HepG2 (cell line): Measurements from ENCODE around the gene NXPH4. TPM values are rescaled to one million over a fixed set of nuclear protein-coding genes. Genes with fewer than 3 reads are reported as not detected.

ENCODE experiments used
- ATAC-seq: fragments of 200-7000 bp; cut with Tn5 transposase; 3 replicates; pipeline ENCODE4 v1.9.1; 2020; ENCODE audit warnings: mild to moderate bottlenecking, moderate library complexity
- BruUV-seq: library from RNA; stranded (reverse); fragments of 400-500 nt; replicated peaks from 2 replicates; lab custom pipeline; 2021; lab: Mats Ljungman, UMichigan
- CTCF ChIA-PET: fragments of 300-600 bp; formaldehyde crosslinking; extraction: SDS; loops from one replicate; lab custom pipeline; 2021; ENCODE audit warnings: low total read pairs, inconsistent platforms, low intra/inter-chr PET ratio; lab: Yijun Ruan, JAX
- POLR2A ChIA-PET: fragments of 350-600 bp; sonication (Branson Sonifier 250); formaldehyde crosslinking; loops from one replicate; lab custom pipeline; 2020; ENCODE audit warnings: antibody characterized with exemption, inconsistent platforms; lab: Yijun Ruan, JAX
- DNase-seq: peaks from one replicate; pipeline ENCODE4 v3.0.0-alpha.2; 2015; ENCODE audit warnings: low spot score
- FAIRE-seq: peaks from 3 replicates; lab custom pipeline; 2011; peaks lifted over from hg19 to GRCh38; lab: Jason Lieb, UNC
- H2AFZ ChIP-seq: one replicate; pipeline ENCODE4 v1.6.1; 2011; ENCODE audit warnings: low read length, inconsistent platforms
- H3K27ac ChIP-seq: fragments of 300-600 bp; 3 replicates; pipeline ENCODE4 v1.8.0; 2011; ENCODE audit warnings: mixed run types, mild to moderate bottlenecking, mixed read lengths, low read length, inconsistent platforms; ENCODE audit not compliant: insufficient read depth; ENCODE audit errors: extremely low read length
- H3K27me3 ChIP-seq, 2 experiments: fragments of 200-600 bp in 1 of 2; 2 replicates in 1 of 2; 3 replicates in 1 of 2; pipeline versions ENCODE4 v1.6.0 to v1.8.0; 2011; ENCODE audit warnings: low read length in 2 of 2, mild to moderate bottlenecking in 2 of 2, moderate library complexity in 2 of 2, inconsistent platforms in 1 of 2; ENCODE audit not compliant: insufficient read depth in 2 of 2, control insufficient read depth in 1 of 2
- H3K36me3 ChIP-seq, 2 experiments: fragments of 200-600 bp in 1 of 2; replicated peaks in 1 of 2; 2 replicates in 1 of 2; 3 replicates in 1 of 2; pipeline versions ENCODE4 v1.5.1 to v1.8.0; 2011; ENCODE audit warnings: low read length in 2 of 2, inconsistent platforms in 1 of 2; ENCODE audit not compliant: insufficient read depth in 2 of 2, control insufficient read depth in 1 of 2
- H3K4me1 ChIP-seq: 2 replicates; pipeline ENCODE4 v1.5.1; 2012; ENCODE audit warnings: low read length, inconsistent platforms; ENCODE audit not compliant: insufficient read depth
- H3K4me2 ChIP-seq: 2 replicates; pipeline ENCODE4 v1.6.0; 2011; ENCODE audit warnings: low read depth, low read length, inconsistent platforms
- H3K4me3 ChIP-seq, 3 experiments: fragments of 200-600 bp in 1 of 3; sonication (generic), shearing (Covaris generic) in 1 of 3; replicated peaks in 1 of 3; 2 replicates each; pipeline ENCODE4 v1.5.1; 2011 to 2016; ENCODE audit warnings: low read length in 3 of 3, inconsistent platforms in 2 of 3, low read depth in 2 of 3, mild to moderate bottlenecking in 2 of 3, control low read depth in 1 of 3, mixed read lengths in 1 of 3; ENCODE audit not compliant: insufficient read depth in 1 of 3
- H3K79me2 ChIP-seq: one replicate; pipeline ENCODE4 v1.6.1; 2011; ENCODE audit warnings: low read length, inconsistent platforms; ENCODE audit not compliant: insufficient read depth
- H3K9ac ChIP-seq: 2 replicates; pipeline ENCODE4 v1.6.0; 2011; ENCODE audit warnings: mild to moderate bottlenecking, low read depth, low read length, inconsistent platforms; ENCODE audit not compliant: insufficient read depth
- H3K9me3 ChIP-seq: 2 replicates; pipeline ENCODE4 v1.5.1; 2012; ENCODE audit warnings: mild to moderate bottlenecking, low read length
- H4K20me1 ChIP-seq: 2 replicates; pipeline ENCODE4 v1.6.0; 2011; ENCODE audit warnings: inconsistent platforms, mild to moderate bottlenecking, low read length, moderate library complexity; ENCODE audit not compliant: insufficient read depth
- CREB1 ChIP-seq, 2 experiments: fragments of 450-650 bp in 1 of 2; IDR thresholded peaks; 2 replicates each; pipeline ENCODE4 v1.6.1; 2016 to 2017; ENCODE audit warnings: control low read depth in 1 of 2, mild to moderate bottlenecking in 1 of 2, missing compliant biosample characterization in 1 of 2, missing genetic modification characterization in 1 of 2
- FOXA1 ChIP-seq, 2 experiments: fragments of 450-650 bp in 1 of 2; sonication (generic) in 1 of 2; formaldehyde crosslinking in 1 of 2; IDR thresholded peaks; 2 replicates each; pipeline versions ENCODE4 v1.4.0 to v1.6.1; 2016 to 2020; ENCODE audit warnings: missing genetic modification reagents in 1 of 2
- FOXA3 ChIP-seq: IDR thresholded peaks from 2 replicates; pipeline ENCODE4 v1.6.1; 2016; ENCODE audit warnings: missing genetic modification reagents, missing compliant biosample characterization
- MEIS2 ChIP-seq: sonication (generic); formaldehyde crosslinking; IDR thresholded peaks from 2 replicates; pipeline ENCODE4 v1.9.0; 2021; ENCODE audit warnings: mild to moderate bottlenecking, missing genetic modification reagents
- NKX3-1 ChIP-seq: sonication (generic); formaldehyde crosslinking; IDR thresholded peaks from 2 replicates; pipeline ENCODE4 v1.5.0; 2020; ENCODE audit warnings: missing genetic modification reagents
- ZBTB21 ChIP-seq: sonication (generic); formaldehyde crosslinking; IDR thresholded peaks from 2 replicates; pipeline ENCODE4 v1.4.0; 2020; ENCODE audit warnings: missing genetic modification reagents
- ZFP36L2 ChIP-seq: sonication (generic); formaldehyde crosslinking; IDR thresholded peaks from 2 replicates; pipeline ENCODE4 v1.4.0; 2020; ENCODE audit warnings: missing genetic modification reagents
- ZNF768 ChIP-seq: sonication (generic); formaldehyde crosslinking; IDR thresholded peaks from 2 replicates; pipeline ENCODE4 v1.4.0; 2020; ENCODE audit warnings: missing genetic modification reagents
- WGBS: methylation state at CpG from one replicate; pipeline ENCODE4 v1.1.6; 2017; ENCODE audit warnings: low lambda C conversion rate; 5-methylcytosine and 5-hydroxymethylcytosine counted together
- in situ Hi-C: cut with HindIII; loops from 2 replicates; pipeline ENCODE4 v1.10.0; 2017; ENCODE audit warnings: low pct_unique_long_range_greater_than_20kb; ENCODE audit not compliant: extremely low pct_ligation_motif_present
- intact Hi-C: fragments of 100-400 bp; cut with micrococcal nuclease; formaldehyde crosslinking; loops from one replicate; pipeline ENCODE4 v1.10.0; 2022; ENCODE audit not compliant: unreplicated experiment
- polyA plus RNA-seq, 8 experiments: library from polyadenylated mRNA; depleted of rRNA in 3 of 8; stranded (reverse) in 7 of 8; unstranded in 1 of 8; fragments of >200 nt; fragmentation: Illumina TruSeq in 4 of 8; extraction: Trizol in 4 of 8; gene quantifications; 2 replicates each; pipeline versions ENCODE4 v1.2.1 to v1.2.3, GENCODE V29; 2011 to 2016; ENCODE audit warnings: low read depth in 4 of 8, missing spikeins in 1 of 8, mixed read lengths in 1 of 8; ENCODE audit not compliant: insufficient read depth in 1 of 8
- total RNA-seq, 5 experiments: library from RNA; depleted of rRNA; stranded (reverse); fragments of >200 nt; fragmentation: Illumina TruSeq; extraction: Trizol; gene quantifications; 2 replicates each; pipeline ENCODE4 v1.2.3, GENCODE V29; 2016; ENCODE audit warnings: low read depth in 1 of 5
- TF ChIP-seq, protein P1 (sequence below): sonication (generic); formaldehyde crosslinking; IDR thresholded peaks from 2 replicates; pipeline ENCODE4 v1.4.0; 2020; ENCODE audit warnings: missing genetic modification reagents
- TF ChIP-seq, protein P2 (sequence below): sonication (generic); formaldehyde crosslinking; IDR thresholded peaks from 2 replicates; pipeline ENCODE4 v1.8.0; 2022; ENCODE audit warnings: missing genetic modification reagents, mild to moderate bottlenecking, borderline replicate concordance

The NXPH4 gene
- total and polyA plus RNA-seq, 2 of the 13 experiments (the other 11 are each of a cell fraction or from before 2014, with no cell fraction given) = 0.13 TPM; not detected in 1

DNA sequence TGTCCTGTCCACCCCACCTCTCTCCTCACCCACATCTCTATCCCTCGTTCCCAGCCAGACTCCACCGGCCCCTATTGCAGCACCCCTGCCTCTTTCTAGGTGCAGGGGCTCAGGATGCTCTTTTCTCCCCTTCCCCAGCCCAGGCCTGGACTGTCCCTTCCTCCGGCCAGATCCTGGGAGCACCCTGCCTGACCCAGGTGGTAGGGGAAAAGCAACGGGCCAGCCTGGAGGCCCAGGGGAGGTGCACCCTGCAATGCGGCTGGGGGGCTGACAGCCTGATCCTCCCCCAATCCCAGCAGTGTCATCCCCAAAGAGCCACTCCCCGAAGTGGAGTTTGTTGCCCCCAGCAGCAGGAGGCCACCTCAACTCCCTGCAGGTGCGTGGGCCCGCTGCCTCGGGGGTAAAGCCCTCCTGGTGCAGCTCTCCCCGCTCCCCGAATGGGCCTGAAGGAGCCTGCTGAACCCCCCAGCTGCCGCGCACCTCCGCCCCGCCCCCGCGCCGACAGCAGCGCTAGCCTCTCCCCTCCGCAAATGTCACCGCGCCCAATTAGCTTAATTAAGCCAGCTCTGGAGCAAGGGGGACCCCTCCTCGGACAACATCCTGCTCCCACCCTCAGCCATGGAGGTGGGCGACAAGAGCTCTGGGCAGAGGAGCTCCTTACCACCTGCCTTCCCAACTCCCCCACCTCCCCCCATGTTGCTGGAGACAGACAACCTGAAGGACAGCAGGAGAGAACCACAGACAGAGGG, 4.7 kb downstream of the NXPH4 start:
- 23% methylated on average over 10 of the region's 24 CpGs for WGBS
- TF ChIP-seq NKX3-1 (CRISPR knock-in tag) = no peak
- ATAC-seq (no peak), DNase-seq (no peak), FAIRE-seq (no peak)
- Histone ChIP-seq H3K9me3 (no peaks in the 10 kb centered on the region), H3K36me3 (no peaks in the 10 kb centered on the region), H2AFZ (no peak overlapping the region), H3K4me1 (peaks cover 53% of the 10 kb centered on the region), H4K20me1 (no peaks in the 10 kb centered on the region), H3K4me3 (no peak overlapping the region), H3K27me3 (peaks cover 20 to 83% of the 10 kb centered on the region in 2 experiments; a peak in 4 of 5 replicates), H3K27ac (no peak overlapping the region), H3K4me2 (no peak overlapping the region), H3K9ac (no peak overlapping the region), H3K79me2 (no peaks in the 10 kb centered on the region)
- BruUV-seq = no TSS peak
- ChIA-PET POLR2A (interaction anchor here (1.6 kb wide), 1 partner anchor 9 kb away, joined by 6 read pairs; the partner anchor contains the start of gene SHMT2), CTCF (no interaction called here)
- intact Hi-C loops (no loop called here), in situ Hi-C loops (no loop called here)

DNA sequence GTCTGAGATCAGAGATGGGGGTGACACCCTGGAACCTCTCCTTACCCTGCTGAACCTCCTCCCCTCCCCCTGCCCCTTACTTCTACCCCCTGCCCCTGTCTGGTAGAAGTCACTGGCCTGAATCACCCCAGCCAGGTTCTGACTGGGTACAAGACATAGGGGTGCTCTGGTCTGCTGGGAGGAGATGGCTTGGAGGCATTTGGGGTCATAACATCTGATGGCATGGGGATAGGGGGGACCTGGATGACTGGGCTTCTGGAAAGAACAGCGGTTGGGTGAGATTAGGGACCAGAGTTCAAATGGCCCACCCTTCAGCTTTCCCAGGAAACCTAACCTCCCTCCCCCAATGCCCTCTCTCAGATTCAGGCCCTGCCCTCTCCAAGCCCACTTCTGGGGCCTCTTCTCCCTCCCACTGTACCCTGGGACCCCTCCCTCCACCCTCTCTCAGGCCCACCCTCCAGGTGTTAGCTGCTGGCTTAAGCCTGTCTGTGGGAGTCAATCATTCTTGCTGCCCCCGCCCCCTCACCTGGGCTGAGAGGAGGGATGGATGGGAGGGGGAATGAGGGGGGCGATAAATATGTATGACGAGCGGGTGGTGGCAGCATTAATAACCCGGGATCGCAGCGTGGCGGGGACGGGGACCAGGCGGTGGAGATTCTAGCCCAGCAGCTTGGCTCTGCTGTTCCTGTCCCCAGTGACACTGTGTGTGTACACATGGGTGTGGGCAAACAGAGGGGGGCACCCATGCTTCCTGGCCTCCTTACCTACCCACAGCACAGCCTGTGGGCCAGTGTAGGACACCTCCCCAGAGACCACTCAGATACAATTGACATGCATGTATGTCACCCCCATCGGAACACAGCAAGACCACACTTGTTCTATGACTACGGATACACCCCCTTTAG, 5.9 kb downstream of the NXPH4 start:
- peaks cover 56% of the 10 kb centered on the region for H3K4me1 ChIP-seq
- H3K36me3 ChIP-seq = no peaks in the 10 kb centered on the region
- no TSS peak for BruUV-seq
- intact Hi-C loops = no loop called here
- no peak overlapping the region for H3K4me3 ChIP-seq
- FAIRE-seq (no peak), DNase-seq (no peak), ATAC-seq (peak; percentile 11; the same call in 2 of the 3 replicates)
- ChIA-PET POLR2A (interaction anchor here (1.0 to 1.6 kb wide), 3 partner anchors 7 to 94 kb away, joined by 3 to 6 read pairs (median 5); partner anchors contain the start of genes LRP1 and SHMT2), CTCF (interaction anchor here (8.7 kb wide), 1 partner anchor 17 kb away, joined by 87 read pairs; a partner anchor contains a TSS)
- in situ Hi-C loops = no loop called here
- no peak overlapping the region for H3K9ac ChIP-seq
- H3K4me2 ChIP-seq = peak overlapping the region; percentile 19; the same call in 1 of the 2 replicates
- TF ChIP-seq, protein P1, sequence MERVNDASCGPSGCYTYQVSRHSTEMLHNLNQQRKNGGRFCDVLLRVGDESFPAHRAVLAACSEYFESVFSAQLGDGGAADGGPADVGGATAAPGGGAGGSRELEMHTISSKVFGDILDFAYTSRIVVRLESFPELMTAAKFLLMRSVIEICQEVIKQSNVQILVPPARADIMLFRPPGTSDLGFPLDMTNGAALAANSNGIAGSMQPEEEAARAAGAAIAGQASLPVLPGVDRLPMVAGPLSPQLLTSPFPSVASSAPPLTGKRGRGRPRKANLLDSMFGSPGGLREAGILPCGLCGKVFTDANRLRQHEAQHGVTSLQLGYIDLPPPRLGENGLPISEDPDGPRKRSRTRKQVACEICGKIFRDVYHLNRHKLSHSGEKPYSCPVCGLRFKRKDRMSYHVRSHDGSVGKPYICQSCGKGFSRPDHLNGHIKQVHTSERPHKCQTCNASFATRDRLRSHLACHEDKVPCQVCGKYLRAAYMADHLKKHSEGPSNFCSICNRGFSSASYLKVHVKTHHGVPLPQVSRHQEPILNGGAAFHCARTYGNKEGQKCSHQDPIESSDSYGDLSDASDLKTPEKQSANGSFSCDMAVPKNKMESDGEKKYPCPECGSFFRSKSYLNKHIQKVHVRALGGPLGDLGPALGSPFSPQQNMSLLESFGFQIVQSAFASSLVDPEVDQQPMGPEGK (CRISPR knock-in tag) = peak; percentile 21; the same call in 1 of the 2 replicates
- TF ChIP-seq ZFP36L2 (CRISPR knock-in tag) = no peak
- TF ChIP-seq MEIS2 (CRISPR knock-in tag) = no peak
- no peak for TF ChIP-seq ZBTB21 (CRISPR knock-in tag)
- TF ChIP-seq, protein P2, sequence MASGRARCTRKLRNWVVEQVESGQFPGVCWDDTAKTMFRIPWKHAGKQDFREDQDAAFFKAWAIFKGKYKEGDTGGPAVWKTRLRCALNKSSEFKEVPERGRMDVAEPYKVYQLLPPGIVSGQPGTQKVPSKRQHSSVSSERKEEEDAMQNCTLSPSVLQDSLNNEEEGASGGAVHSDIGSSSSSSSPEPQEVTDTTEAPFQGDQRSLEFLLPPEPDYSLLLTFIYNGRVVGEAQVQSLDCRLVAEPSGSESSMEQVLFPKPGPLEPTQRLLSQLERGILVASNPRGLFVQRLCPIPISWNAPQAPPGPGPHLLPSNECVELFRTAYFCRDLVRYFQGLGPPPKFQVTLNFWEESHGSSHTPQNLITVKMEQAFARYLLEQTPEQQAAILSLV (CRISPR knock-in tag) = no peak
- TF ChIP-seq FOXA1 (IDR thresholded peaks at IDR 0.05) = no peak
- TF ChIP-seq FOXA1 (CRISPR knock-in tag; IDR thresholded peaks at IDR 0.05) = peak; percentile 76
- 0 out of 2 replicates have a peak, but pooled peaks have one; percentile 14 for TF ChIP-seq ZNF768 (CRISPR knock-in tag)
- peak; percentile 62; the same call in 1 of the 2 replicates for TF ChIP-seq FOXA3 (CRISPR knock-in tag)
- 0 out of 2 replicates have a peak, but pooled peaks have one; percentile 1 for TF ChIP-seq CREB1 (IDR thresholded peaks at IDR 0.05)
- no peak for TF ChIP-seq CREB1 (CRISPR knock-in tag; IDR thresholded peaks at IDR 0.05)
- H4K20me1 ChIP-seq = no peaks in the 10 kb centered on the region
- no peaks in the 10 kb centered on the region for H3K9me3 ChIP-seq
- H3K79me2 ChIP-seq = no peaks in the 10 kb centered on the region
- WGBS = 42% methylated on average over 3 of the region's 13 CpGs
- no peak overlapping the region for H2AFZ ChIP-seq
- H3K27ac ChIP-seq = no peak overlapping the region
- peaks cover 17 to 85% of the 10 kb centered on the region in 2 experiments; a peak in 4 of 5 replicates for H3K27me3 ChIP-seq
